ENCODE measurements around the gene TNFSF13.

Gene TNFSF13

GRCh38 chr17:7513850-7514419, 44.6 kb upstream of the TNFSF13 start:
- H3K4me3 ChIP-seq (ENCODE audit: low read depth, low read length) = no peak overlapping the region
- no peak for TF ChIP-seq CTCF (IDR thresholded peaks at IDR 0.05; ENCODE audit: low read depth, low read length)

GRCh38 chr17:7515911-7516610, 42.5 kb upstream of the TNFSF13 start:
- TF ChIP-seq CTCF (IDR thresholded peaks at IDR 0.05; ENCODE audit: low read depth, low read length) = no peak
- H3K4me3 ChIP-seq (ENCODE audit: low read depth, low read length) = no peak overlapping the region

GRCh38 chr17:7523033-7523432, 35.5 kb upstream of the TNFSF13 start:
- H3K4me3 ChIP-seq (ENCODE audit: low read depth, low read length) = no peak overlapping the region
- TF ChIP-seq CTCF (IDR thresholded peaks at IDR 0.05; ENCODE audit: low read depth, low read length) = peak; percentile 27; the same call in 1 of the 2 replicates

- TF ChIP-seq CTCF (IDR thresholded peaks at IDR 0.05; ENCODE audit: low read depth, low read length) = no peak
- no peak overlapping the region for H3K4me3 ChIP-seq (ENCODE audit: low read depth, low read length)
These were observed 29.7 kb upstream of the TNFSF13 start for GRCh38 chr17:7528842-7529241.

GRCh38 chr17:7530023-7530900, 28.3 kb upstream of the TNFSF13 start:
- no peak overlapping the region for H3K4me3 ChIP-seq (ENCODE audit: low read depth, low read length)
- no peak for TF ChIP-seq CTCF (IDR thresholded peaks at IDR 0.05; ENCODE audit: low read depth, low read length)

- no peak overlapping the region for H3K4me3 ChIP-seq (ENCODE audit: low read depth, low read length)
- TF ChIP-seq CTCF (IDR thresholded peaks at IDR 0.05; ENCODE audit: low read depth, low read length) = no peak
These were observed 20.5 kb upstream of the TNFSF13 start for GRCh38 chr17:7538050-7538449.
